Left ventricle myocardium inferior (tissue), 1 donor: ENCODE measurements around the gene TNFRSF8. TPM values are rescaled to one million over a fixed set of nuclear protein-coding genes. Genes with fewer than 3 reads are reported as not detected.

Experiments
- DNase-seq: peaks from one replicate; pipeline ENCODE4 v3.0.0-alpha.2; 2020
- H3K27ac ChIP-seq: fragments of 200-600 bp; replicated peaks from 2 replicates; pipeline ENCODE4 v1.8.0; 2021
- H3K27me3 ChIP-seq: fragments of 200-600 bp; 2 replicates; pipeline ENCODE4 v1.8.0; 2021; ENCODE audit warnings: low read depth
- H3K36me3 ChIP-seq: fragments of 200-600 bp; 2 replicates; pipeline ENCODE4 v1.8.0; 2021
- H3K4me1 ChIP-seq: fragments of 200-600 bp; 2 replicates; pipeline ENCODE4 v1.8.0; 2021
- H3K4me3 ChIP-seq: fragments of 200-600 bp; 2 replicates; pipeline ENCODE4 v1.8.0; 2021; ENCODE audit warnings: mild to moderate bottlenecking, moderate library complexity
- H3K9me3 ChIP-seq: fragments of 200-600 bp; replicated peaks from 2 replicates; pipeline ENCODE4 v1.8.0; 2021
- CTCF ChIP-seq: fragments of 200-600 bp; IDR thresholded peaks from 2 replicates; pipeline ENCODE4 v1.8.0; 2021; ENCODE audit warnings: antibody characterized with exemption, mild to moderate bottlenecking, borderline replicate concordance
- intact Hi-C: fragments of 100-400 bp; cut with micrococcal nuclease; formaldehyde crosslinking; loops from one replicate; pipeline ENCODE4 v1.11.0; 2022
- total RNA-seq: library from RNA; stranded (reverse); fragmentation: NEBNext Ultra II Directional; extraction: Animal tissue kit (Norgen Biotek cat#: 25700); gene quantifications from one replicate; pipeline ENCODE4 v1.2.1, GENCODE V29; 2021
- donor health status: DM: no; HTN: yes; CAD: no; lungs with severe emphysema.

TNFRSF8 gene
- total RNA-seq, 1 donor from 2014 or later, result 0.82 TPM

GRCh38 chr1:12144236-12144635 is 81.1 kb downstream of the TNFRSF8 start:
- intact Hi-C loops, result no loop called here
- no peak for TF ChIP-seq CTCF
- no peaks in the 10 kb centered on the region for H3K9me3 ChIP-seq
- peaks cover 45% of the 10 kb centered on the region for H3K4me1 ChIP-seq
- H3K36me3 ChIP-seq, result no peaks in the 10 kb centered on the region
- H3K27ac ChIP-seq, result peak overlapping the region; percentile 65
- no peak overlapping the region for H3K4me3 ChIP-seq
- no peak for DNase-seq
- no peaks in the 10 kb centered on the region for H3K27me3 ChIP-seq

GRCh38 chr1:12144969-12145368 is 81.9 kb downstream of the TNFRSF8 start:
- no peak for DNase-seq
- TF ChIP-seq CTCF, result no peak
- Histone ChIP-seq H3K9me3 (peaks cover 6% of the 10 kb centered on the region), H3K4me3 (no peak overlapping the region), H3K27me3 (no peaks in the 10 kb centered on the region), H3K27ac (no peak overlapping the region), H3K4me1 (peaks cover 47% of the 10 kb centered on the region), H3K36me3 (no peaks in the 10 kb centered on the region)
- intact Hi-C loops, result no loop called here

- intact Hi-C loops, result no loop called here
- Histone ChIP-seq H3K27ac (peak overlapping the region; percentile 81), H3K9me3 (peaks cover 7% of the 10 kb centered on the region), H3K4me3 (no peak overlapping the region), H3K36me3 (no peaks in the 10 kb centered on the region), H3K27me3 (no peaks in the 10 kb centered on the region), H3K4me1 (peaks cover 53% of the 10 kb centered on the region)
- TF ChIP-seq CTCF, result no peak
- no peak for DNase-seq
Measured at GRCh38 chr1:12145616-12146342, 82.7 kb downstream of the TNFRSF8 start.

GRCh38 chr1:12146343-12147112 is 83.4 kb downstream of the TNFRSF8 start:
- Histone ChIP-seq H3K4me1 (peaks cover 57% of the 10 kb centered on the region), H3K4me3 (no peak overlapping the region), H3K9me3 (peaks cover 7% of the 10 kb centered on the region), H3K27me3 (no peaks in the 10 kb centered on the region), H3K27ac (peak overlapping the region; percentile 81), H3K36me3 (no peaks in the 10 kb centered on the region)
- intact Hi-C loops, result no loop called here
- no peak for DNase-seq
- no peak for TF ChIP-seq CTCF

- H3K36me3 ChIP-seq, result no peaks in the 10 kb centered on the region
- H3K27ac ChIP-seq, result peak overlapping the region; percentile 81
- peaks cover 57% of the 10 kb centered on the region for H3K4me1 ChIP-seq
- H3K4me3 ChIP-seq, result no peak overlapping the region
- intact Hi-C loops, result no loop called here
- peaks cover 7% of the 10 kb centered on the region for H3K9me3 ChIP-seq
- no peak for DNase-seq
- no peaks in the 10 kb centered on the region for H3K27me3 ChIP-seq
- no peak for TF ChIP-seq CTCF
Measured at GRCh38 chr1:12147201-12147701, 84.1 kb downstream of the TNFRSF8 start.
